Activated B cell treated with CpG ODN at 0.5 μM for 24 hours (primary cell): ENCODE results near the gene DOCK1. TPM values are rescaled to one million over a fixed set of nuclear protein-coding genes. Genes with fewer than 3 reads are reported as not detected.

Experiments used
- ATAC-seq: fragments of 200-7000 bp; cut with Tn5 transposase; one replicate; pipeline ENCODE4 v1.10.0; 2021; ENCODE audit warnings: low read depth, mild to moderate bottlenecking, moderate library complexity
- CTCF ChIA-PET: fragments of 350-600 bp; sonication (Branson Sonifier 250); formaldehyde crosslinking; loops from one replicate; lab custom pipeline; 2021; ENCODE audit warnings: antibody characterized with exemption; lab: Charles Lee
- POLR2A ChIA-PET: fragments of 350-600 bp; sonication (Branson Sonifier 250); formaldehyde crosslinking; loops from one replicate; lab custom pipeline; 2021; ENCODE audit warnings: antibody characterized with exemption; lab: Charles Lee
- DNase-seq: peaks from one replicate; pipeline ENCODE4 v3.0.0; 2022
- H3K27ac Mint-ChIP-seq: one replicate; pipeline ENCODE4 v1.8.0; 2020; ENCODE audit warnings: mixed read lengths
- H3K27me3 Mint-ChIP-seq: one replicate; pipeline ENCODE4 v1.8.0; 2021; ENCODE audit warnings: mixed read lengths
- H3K36me3 Mint-ChIP-seq: one replicate; pipeline ENCODE4 v1.8.0; 2021; ENCODE audit warnings: low read depth, mixed read lengths
- H3K4me1 Mint-ChIP-seq: one replicate; pipeline ENCODE4 v1.8.0; 2021; ENCODE audit warnings: mixed read lengths
- H3K4me3 Mint-ChIP-seq: one replicate; pipeline ENCODE4 v1.8.0; 2020; ENCODE audit warnings: mild to moderate bottlenecking, mixed read lengths
- H3K9me3 Mint-ChIP-seq: one replicate; pipeline ENCODE4 v1.8.0; 2020; ENCODE audit warnings: mixed read lengths
- CTCF ChIP-seq: fragments of 200-600 bp; IDR thresholded peaks from one replicate; pipeline ENCODE4 v1.8.0; 2022; ENCODE audit warnings: antibody characterized with exemption, mild to moderate bottlenecking
- intact Hi-C: fragments of 100-400 bp; cut with micrococcal nuclease; formaldehyde crosslinking; loops from one replicate; pipeline ENCODE4 v1.15.1; 2024
- total RNA-seq: library from RNA; stranded (reverse); gene quantifications from 2 replicates; pipeline ENCODE4 v1.2.3, GENCODE V29; 2022

DOCK1 gene
- total RNA-seq, 1 donor from 2014 or later = not detected

- Mint-ChIP-seq H3K4me3 (no peak overlapping the region), H3K27me3 (no peaks in the 10 kb centered on the region), H3K36me3 (no peaks in the 10 kb centered on the region), H3K4me1 (no peaks in the 10 kb centered on the region), H3K27ac (no peak overlapping the region), H3K9me3 (no peaks in the 10 kb centered on the region)
- ChIA-PET CTCF (no interaction called here), POLR2A (no interaction called here)
- intact Hi-C loops = no loop called here
- no peak for DNase-seq
- ATAC-seq = no peak
- TF ChIP-seq CTCF = no peak
These were observed 446.3 kb downstream of the DOCK1 start for GRCh38 chr10:127351542-127351941.

GRCh38 chr10:127353544-127353943 lies 448.3 kb downstream of the DOCK1 start:
- CTCF ChIA-PET = interaction anchor here (0.7 kb wide), 1 partner anchor 501 kb away, joined by 3 read pairs; no protein-coding TSS in a partner anchor
- no peak for DNase-seq
- no peak for TF ChIP-seq CTCF

GRCh38 chr10:127354255-127354654 lies 449.0 kb downstream of the DOCK1 start:
- no peak for DNase-seq
- no peaks in the 10 kb centered on the region for H3K27me3 Mint-ChIP-seq
- H3K4me3 Mint-ChIP-seq = no peak overlapping the region
- H3K27ac Mint-ChIP-seq = no peak overlapping the region
- no peak for TF ChIP-seq CTCF
- H3K4me1 Mint-ChIP-seq = no peaks in the 10 kb centered on the region
- intact Hi-C loops = no loop called here
- ChIA-PET POLR2A (no interaction called here), CTCF (no interaction called here)
- no peaks in the 10 kb centered on the region for H3K9me3 Mint-ChIP-seq
- ATAC-seq = no peak
- H3K36me3 Mint-ChIP-seq = no peaks in the 10 kb centered on the region

More at GRCh38 chr10:127353544-127353943, 448.3 kb downstream of the DOCK1 start:
- no peak overlapping the region for H3K27ac Mint-ChIP-seq
- no peak for ATAC-seq
- no peaks in the 10 kb centered on the region for H3K36me3 Mint-ChIP-seq
- POLR2A ChIA-PET = no interaction called here
- H3K9me3 Mint-ChIP-seq = no peaks in the 10 kb centered on the region
- H3K27me3 Mint-ChIP-seq = no peaks in the 10 kb centered on the region
- no peaks in the 10 kb centered on the region for H3K4me1 Mint-ChIP-seq
- intact Hi-C loops = no loop called here
- no peak overlapping the region for H3K4me3 Mint-ChIP-seq

GRCh38 chr10:127354992-127355391 lies 449.8 kb downstream of the DOCK1 start:
- DNase-seq (no peak), ATAC-seq (no peak)
- TF ChIP-seq CTCF = no peak
- Mint-ChIP-seq H3K27me3 (no peaks in the 10 kb centered on the region), H3K9me3 (no peaks in the 10 kb centered on the region), H3K4me1 (no peaks in the 10 kb centered on the region), H3K27ac (no peak overlapping the region), H3K36me3 (no peaks in the 10 kb centered on the region), H3K4me3 (no peak overlapping the region)
- POLR2A ChIA-PET = no interaction called here
- CTCF ChIA-PET = no interaction called here
- intact Hi-C loops = no loop called here

GRCh38 chr10:127356360-127356759 lies 451.1 kb downstream of the DOCK1 start:
- DNase-seq (no peak), ATAC-seq (no peak)
- H3K27me3 Mint-ChIP-seq = no peaks in the 10 kb centered on the region
- no peak for TF ChIP-seq CTCF
- no peaks in the 10 kb centered on the region for H3K36me3 Mint-ChIP-seq
- H3K27ac Mint-ChIP-seq = no peak overlapping the region
- POLR2A ChIA-PET = no interaction called here
- H3K4me3 Mint-ChIP-seq = no peak overlapping the region
- intact Hi-C loops = no loop called here
- no peaks in the 10 kb centered on the region for H3K4me1 Mint-ChIP-seq
- no peaks in the 10 kb centered on the region for H3K9me3 Mint-ChIP-seq
- CTCF ChIA-PET = no interaction called here
